Placental epithelial cell (primary cell): ENCODE measurements around the gene C3. TPM values are rescaled to one million over a fixed set of nuclear protein-coding genes. Genes with fewer than 3 reads are reported as not detected.

Experiments
- total RNA-seq: library from RNA; depleted of rRNA; stranded (reverse); fragments of >200 nt; gene quantifications from 2 replicates; pipeline ENCODE4 v1.2.3, GENCODE V29; 2012

The C3 gene
- total RNA-seq = 0.33 TPM in 1 of 2 replicates, not detected in the other

GRCh38 chr19:6720369-6721137 is at the start of gene C3:
TSS of gene C3 (minus strand) at chr19:6720650. CDS start at chr19:6720589, 61 bp downstream.

GRCh38 chr19:6767357-6768235 is 47.1 kb upstream of the C3 start, which contains the start of gene SH2D3A:
TSS of gene SH2D3A (minus strand) at chr19:6767435. CDS start at chr19:6763748, 3,687 bp downstream.

GRCh38 chr19:6739390-6739882 is 19.0 kb upstream of the C3 start, which contains the start of gene TRIP10:
TSS of gene TRIP10 (plus strand) at chr19:6739680. CDS start at chr19:6739762, 82 bp downstream.

GRCh38 chr19:6737284-6737872 is 16.9 kb upstream of the C3 start, which contains the start of gene GPR108:
TSS of gene GPR108 (minus strand) at chr19:6737580. CDS start at chr19:6737576, 4 bp downstream.

Other genes starting within 250 kb of the C3 start
- not detected in 2 replicates for gene DENND1C, start 238.9 kb downstream of the C3 start, total RNA-seq
- not detected in 2 replicates for gene TUBB4A, start 218.3 kb downstream of the C3 start, total RNA-seq
- gene TNFSF9, start 189.6 kb downstream of the C3 start, total RNA-seq = not detected in 2 replicates
- not detected in 2 replicates for gene CD70, start 129.5 kb downstream of the C3 start, total RNA-seq
- not detected in 2 replicates for gene TNFSF14, start 50.5 kb downstream of the C3 start, total RNA-seq
- 47.0 and 53.4 TPM in 2 replicates for gene GPR108, start 16.9 kb upstream of the C3 start, total RNA-seq
- 136 and 162 TPM in 2 replicates for gene TRIP10, start 19.0 kb upstream of the C3 start, total RNA-seq
- gene SH2D3A, start 46.8 kb upstream of the C3 start, total RNA-seq = 50.3 and 105 TPM in 2 replicates
- not detected in 2 replicates for gene VAV1, start 52.1 kb upstream of the C3 start, total RNA-seq
- gene ADGRE1, start 166.9 kb upstream of the C3 start, total RNA-seq = not detected in 2 replicates